HG03432 (cell line): ENCODE measurements around the gene COPE.
"Not testable (repeated sequence)": the region's sequence is repeated elsewhere in the genome, so short reads cannot be mapped to it uniquely, and the experiment has no call there.

Experiments
- ATAC-seq: cut with Tn5 transposase; IDR thresholded peaks from one replicate; pipeline ENCODE4 v1.9.1; 2021; ENCODE audit warnings: mild to moderate bottlenecking, moderate library complexity; ENCODE audit not compliant: unreplicated experiment

The COPE gene

DNA sequence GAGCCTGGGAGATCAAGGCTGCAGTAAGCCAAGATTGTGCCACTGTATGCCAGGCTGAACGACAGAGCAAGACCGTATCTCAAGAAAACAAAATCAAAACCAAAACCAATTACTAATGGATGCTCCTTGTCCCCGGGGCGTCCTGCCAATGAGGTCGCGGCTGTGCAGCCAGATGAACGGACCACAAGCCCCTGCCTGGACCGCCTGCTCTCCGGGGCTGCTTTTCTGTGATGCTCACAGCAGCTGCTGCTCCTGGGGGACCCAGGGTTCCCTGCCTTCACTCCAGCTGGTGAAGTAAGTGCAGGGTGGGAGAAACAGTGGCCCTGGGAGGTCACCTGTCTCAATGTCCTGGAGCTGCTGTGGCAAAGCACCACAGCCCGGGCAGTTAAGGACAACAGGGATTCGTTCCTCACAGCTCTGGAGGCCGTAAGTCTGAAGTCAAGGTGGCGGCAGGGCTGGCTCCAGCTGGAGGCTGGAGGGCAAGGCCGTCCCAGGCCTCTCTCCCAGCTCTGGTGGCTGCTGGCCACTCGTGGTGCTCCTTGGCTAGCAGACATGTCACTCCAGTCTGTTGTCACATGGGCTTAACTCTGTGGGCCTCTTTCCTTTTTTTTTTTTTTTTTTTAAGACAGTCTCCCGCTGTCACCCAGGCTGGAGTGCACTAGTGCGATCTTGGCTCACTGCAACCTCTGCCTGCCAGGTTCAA lies 10.1 kb downstream of the COPE start:
- ATAC-seq, result no peak

GRCh38 chr19:18906605-18907519 lies 12.3 kb downstream of the COPE start:
- no peak for ATAC-seq

DNA sequence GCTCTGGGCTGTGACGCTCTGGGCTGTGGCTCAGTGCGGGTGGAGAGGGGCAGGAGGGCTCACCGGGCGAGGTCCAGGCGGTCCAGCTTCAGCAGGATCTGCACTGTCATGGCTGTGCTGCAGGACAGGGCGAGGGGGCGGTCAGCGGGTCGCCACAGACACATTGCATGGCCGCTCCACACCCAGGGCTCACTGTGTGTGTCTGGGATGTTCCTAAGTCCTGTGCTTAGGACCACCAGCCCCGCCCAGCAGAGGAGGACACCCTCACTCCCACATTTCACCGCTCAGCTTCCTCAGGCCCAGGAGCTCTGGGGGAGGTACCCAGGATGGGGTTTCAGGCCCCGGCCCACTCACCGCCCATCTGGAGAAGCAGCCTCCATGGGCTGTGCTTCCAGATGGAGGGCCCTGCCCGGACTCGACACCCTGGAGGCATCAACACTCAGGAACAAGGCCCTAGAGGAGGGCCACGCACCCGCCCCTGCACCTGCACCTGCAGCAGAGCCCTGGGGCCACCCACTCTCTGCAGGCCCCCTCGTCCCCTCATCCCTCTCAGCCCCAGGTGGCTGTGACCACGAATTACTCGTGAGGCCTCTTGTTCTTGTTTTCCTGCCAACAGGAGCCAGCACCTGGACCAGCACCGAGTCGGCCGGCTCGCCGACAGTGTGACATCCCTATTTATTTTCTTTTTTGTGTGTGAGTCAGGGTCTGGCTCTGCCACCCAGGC lies 13.5 kb downstream of the COPE start:
- ATAC-seq, result no peak

- ATAC-seq, result no peak
Observed at GRCh38 chr19:18905058-18905456, 14.1 kb downstream of the COPE start.

DNA sequence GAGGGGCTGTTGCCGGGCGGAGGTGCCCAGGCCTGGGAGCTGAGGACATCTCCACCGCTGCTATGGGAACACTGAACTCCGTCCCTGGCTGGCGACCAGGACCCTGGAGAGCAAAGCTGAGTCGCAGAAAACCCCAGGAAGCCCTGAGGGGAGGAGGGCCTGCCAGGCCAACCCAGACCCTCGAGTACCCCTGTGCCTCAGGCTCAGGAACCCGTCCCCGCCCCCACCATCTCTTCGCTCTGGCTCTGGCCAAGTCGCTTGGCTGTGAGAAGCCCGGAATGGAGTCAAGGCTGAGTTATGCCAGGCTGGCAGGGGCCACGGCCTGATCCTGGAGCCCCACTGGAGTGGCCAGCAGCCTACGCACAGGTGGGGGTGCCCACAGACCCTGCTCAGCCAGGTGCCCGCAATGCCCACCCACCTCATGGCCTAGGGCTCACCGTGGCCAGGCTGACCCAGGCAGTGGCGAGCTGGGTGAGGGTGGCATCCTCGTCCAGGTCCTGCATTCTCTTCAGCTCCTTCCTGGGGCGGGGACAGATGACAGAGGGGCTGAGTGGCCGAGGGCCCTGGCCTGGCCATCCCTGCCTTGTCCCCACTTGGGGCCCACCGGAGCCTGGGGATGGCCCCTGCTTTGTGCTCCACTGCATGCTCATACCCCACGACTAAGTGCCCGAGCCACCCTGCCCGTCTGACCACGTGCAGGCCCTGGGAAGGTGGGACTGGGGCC lies 14.7 kb downstream of the COPE start:
- no peak for ATAC-seq

- no peak for ATAC-seq
Observed at GRCh38 chr19:18903156-18904037, 15.8 kb downstream of the COPE start.

- ATAC-seq, result not testable (repeated sequence)
Observed at GRCh38 chr19:18902519-18902918, 16.7 kb downstream of the COPE start.

- no peak for ATAC-seq
Observed at GRCh38 chr19:18901491-18901890, 17.7 kb downstream of the COPE start.

DNA sequence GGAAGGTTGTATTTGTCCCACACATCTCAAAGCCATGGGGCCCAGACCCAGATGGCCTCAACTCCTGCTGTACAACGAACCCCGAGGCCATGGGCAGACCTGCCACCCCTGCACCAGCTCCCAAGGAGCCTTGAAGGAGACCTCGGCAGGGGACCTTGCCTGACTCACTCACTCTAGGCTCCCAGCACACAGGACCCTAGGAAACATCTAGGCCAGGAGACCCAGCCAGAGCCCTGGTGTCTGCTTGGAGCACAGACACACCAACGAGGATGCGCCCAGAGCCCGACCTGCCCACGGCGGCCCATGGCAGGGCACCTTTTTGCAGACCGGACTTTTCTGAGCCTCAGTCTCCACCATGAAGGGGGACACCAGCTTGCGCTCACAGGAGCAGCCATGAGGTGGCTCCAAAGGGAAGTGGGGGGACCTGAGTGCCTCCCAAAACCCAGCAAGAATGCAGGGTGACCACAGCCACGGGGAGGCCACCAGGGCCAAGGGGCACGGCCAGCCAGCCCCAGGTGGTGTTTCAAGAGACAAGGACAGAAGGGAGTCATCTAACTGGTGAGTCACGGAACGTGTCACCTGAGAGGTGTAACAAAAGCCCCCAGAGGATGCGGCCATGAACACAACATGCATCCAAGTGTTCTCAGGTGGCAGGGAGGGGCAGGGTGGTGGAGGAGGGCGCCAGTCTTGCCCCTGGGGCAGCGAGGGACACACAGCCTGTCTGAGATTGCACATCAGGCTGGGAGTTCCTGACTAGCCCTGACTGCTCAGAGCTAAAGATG lies 18.3 kb downstream of the COPE start:
- ATAC-seq, result no peak

DNA sequence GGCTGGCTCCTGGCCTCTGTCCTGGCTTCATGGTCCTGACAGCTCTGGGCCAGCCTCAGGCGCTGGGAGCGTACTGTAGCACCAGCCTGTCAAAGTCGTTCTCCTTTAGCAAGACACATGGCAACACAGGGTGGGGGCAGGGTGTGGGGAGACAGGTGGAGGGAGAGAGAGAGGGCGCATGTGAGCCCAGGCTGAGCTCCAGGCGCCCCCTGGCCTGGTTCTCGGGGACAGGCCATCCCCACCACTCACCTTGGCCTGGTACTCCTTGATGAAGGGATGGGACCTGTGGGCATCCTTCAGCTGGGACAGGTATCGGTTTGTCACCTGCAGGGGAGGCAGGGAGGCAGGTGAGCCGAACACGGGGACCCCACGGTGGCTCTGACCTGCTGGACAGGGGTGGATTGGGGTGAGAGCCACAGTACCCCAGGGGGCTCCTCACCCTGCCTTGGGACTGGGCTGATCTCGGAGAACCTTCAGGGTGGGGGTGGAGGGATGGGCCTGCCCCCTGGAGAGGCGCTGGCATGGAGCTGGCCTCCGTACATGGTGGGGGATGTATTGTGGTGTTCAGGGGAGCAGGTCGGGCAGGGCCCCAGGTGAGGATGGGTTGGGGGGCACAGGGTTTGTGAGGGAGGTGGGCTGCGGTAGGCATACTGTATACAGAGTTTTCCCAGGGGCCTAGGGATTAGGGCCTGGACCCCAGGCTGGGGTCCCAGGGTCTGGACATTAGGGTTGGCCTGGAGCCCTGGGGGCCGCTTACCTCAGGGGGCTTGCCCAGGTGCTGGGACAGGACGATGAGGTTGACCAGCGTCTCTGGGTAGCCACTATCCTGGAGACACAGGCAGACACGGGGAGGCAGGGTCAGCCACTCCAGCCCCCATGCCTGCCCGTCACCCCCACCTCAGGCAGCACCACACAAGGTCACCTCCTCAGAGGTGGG lies 19.3 kb downstream of the COPE start:
- ATAC-seq, result no peak

- no peak for ATAC-seq
Observed at GRCh38 chr19:18898607-18899408, 20.4 kb downstream of the COPE start.

DNA sequence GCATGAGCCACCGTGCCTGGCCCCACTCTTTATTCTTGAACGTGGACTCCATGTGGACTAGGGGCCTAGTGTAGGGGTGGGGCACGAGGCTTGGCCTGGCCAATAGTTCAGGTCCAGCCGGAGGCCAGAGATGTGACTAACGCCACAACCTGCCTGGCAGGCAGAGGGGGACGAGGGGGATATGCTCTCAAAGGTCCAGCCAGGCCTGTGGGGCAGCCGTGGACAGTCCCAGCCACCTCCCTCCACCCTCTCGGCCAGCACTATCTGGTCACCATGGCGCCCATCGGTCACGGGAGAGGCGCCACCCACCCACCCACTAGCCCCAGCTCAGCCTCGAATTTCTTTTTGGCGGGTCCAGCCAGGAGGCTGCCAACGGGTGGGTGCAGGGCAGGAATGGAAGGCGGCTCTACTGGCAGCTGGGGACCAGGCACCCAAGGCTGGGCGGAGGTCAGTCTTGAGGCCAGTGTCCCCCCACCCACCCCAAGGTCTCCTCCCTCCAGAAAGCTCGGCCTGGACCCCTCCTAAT lies 21.0 kb downstream of the COPE start:
- ATAC-seq, result no peak

- no peak for ATAC-seq
Observed at GRCh38 chr19:18897094-18898029, 21.8 kb downstream of the COPE start.

DNA sequence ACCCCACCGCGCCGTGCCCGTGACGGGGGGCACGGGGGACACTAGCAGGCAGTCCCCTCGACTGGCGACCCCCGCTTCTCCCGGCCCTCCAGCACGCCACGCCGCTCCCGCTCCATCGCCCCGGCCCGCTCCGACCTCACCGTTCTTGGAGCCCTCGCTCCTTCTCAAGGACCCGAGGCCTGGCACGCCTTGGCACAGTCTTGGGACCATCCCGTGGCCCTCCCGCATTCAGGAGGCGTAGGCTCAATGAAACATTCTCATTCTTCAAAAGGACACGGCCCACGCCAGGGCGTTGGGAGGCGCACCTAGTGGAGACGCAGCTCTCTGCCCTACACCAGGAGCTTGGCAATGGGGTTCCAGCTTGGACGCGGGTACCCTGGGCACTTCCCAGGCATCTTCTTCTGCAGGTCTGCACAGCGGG lies 22.8 kb downstream of the COPE start:
- ATAC-seq, result no peak

GRCh38 chr19:18895824-18896341 lies 23.3 kb downstream of the COPE start, which contains the start of gene CERS1:
Gene CERS1, minus strand, starts transcription at chr19:18896158. Its CDS starts 86 bp downstream, at chr19:18896072.
- no peak for ATAC-seq
